WTC11 (cell line): ENCODE results near the gene RANBP9. TPM values are rescaled to one million over a fixed set of nuclear protein-coding genes. Genes with fewer than 3 reads are reported as not detected.

Experiments
- ATAC-seq: fragments of 200-7000 bp; cut with Tn5 transposase; 2 replicates; pipeline ENCODE4 v1.10.0; 2021; ENCODE audit warnings: mild to moderate bottlenecking, moderate library complexity
- CTCF ChIA-PET: fragments of 300-600 bp; sonication (Branson Sonifier 250); formaldehyde crosslinking; loops from one replicate; lab custom pipeline; 2021; ENCODE audit warnings: antibody characterized with exemption; lab: Charles Lee
- POLR2A ChIA-PET: fragments of 350-600 bp; sonication (Branson Sonifier 250); formaldehyde crosslinking; loops from one replicate; lab custom pipeline; 2021; ENCODE audit warnings: antibody characterized with exemption; lab: Charles Lee
- DNase-seq: peaks from one replicate; pipeline ENCODE4 v3.0.0; 2021; ENCODE audit warnings: low spot score
- H3K27ac Mint-ChIP-seq: 2 replicates; pipeline ENCODE4 v1.8.0; 2021; ENCODE audit warnings: mixed read lengths
- H3K27me3 Mint-ChIP-seq: 2 replicates; pipeline ENCODE4 v1.8.0; 2021; ENCODE audit warnings: low read depth, mild to moderate bottlenecking, moderate library complexity, mixed read lengths
- H3K36me3 Mint-ChIP-seq: 2 replicates; pipeline ENCODE4 v1.8.0; 2021; ENCODE audit warnings: mixed read lengths
- H3K4me1 Mint-ChIP-seq: 2 replicates; pipeline ENCODE4 v1.8.0; 2022; ENCODE audit warnings: mixed read lengths
- H3K4me3 Mint-ChIP-seq: 2 replicates; pipeline ENCODE4 v1.8.0; 2021; ENCODE audit warnings: mild to moderate bottlenecking, moderate library complexity, mixed read lengths
- H3K9me3 Mint-ChIP-seq: 2 replicates; pipeline ENCODE4 v1.8.0; 2021; ENCODE audit warnings: mixed read lengths
- AR ChIP-seq: fragments of 250-450 bp; sonication (Bioruptor Pico); IDR thresholded peaks from 2 replicates; pipeline ENCODE4 v1.9.0; 2021; ENCODE audit warnings: mild to moderate bottlenecking
- ETV6 ChIP-seq: sonication (generic); formaldehyde crosslinking; IDR thresholded peaks from 2 replicates; pipeline ENCODE4 v1.8.1; 2022; ENCODE audit warnings: mild to moderate bottlenecking, missing genetic modification reagents
- FOXP1 ChIP-seq: sonication (generic); formaldehyde crosslinking; IDR thresholded peaks from 2 replicates; pipeline ENCODE4 v1.8.0; 2022; ENCODE audit warnings: missing genetic modification reagents, mild to moderate bottlenecking, moderate library complexity, borderline replicate concordance
- FOXP4 ChIP-seq: sonication (generic); formaldehyde crosslinking; IDR thresholded peaks from 2 replicates; pipeline ENCODE4 v1.8.0; 2022; ENCODE audit warnings: mild to moderate bottlenecking, missing genetic modification reagents
- GABPB1 ChIP-seq: sonication (generic); formaldehyde crosslinking; IDR thresholded peaks from 2 replicates; pipeline ENCODE4 v1.8.1; 2023; ENCODE audit warnings: mild to moderate bottlenecking, missing genetic modification reagents
- HMGA2 ChIP-seq: fragments of 250-450 bp; sonication (Bioruptor Pico); IDR thresholded peaks from 2 replicates; pipeline ENCODE4 v1.4.0; 2021; ENCODE audit warnings: mild to moderate bottlenecking, moderate library complexity
- HMGXB4 ChIP-seq: sonication (generic); formaldehyde crosslinking; IDR thresholded peaks from 2 replicates; pipeline ENCODE4 v1.8.1; 2023; ENCODE audit warnings: mild to moderate bottlenecking, moderate library complexity, missing genetic modification reagents
- IRF1 ChIP-seq: sonication (generic); formaldehyde crosslinking; IDR thresholded peaks from 2 replicates; pipeline ENCODE4 v1.8.0; 2023; ENCODE audit warnings: missing genetic modification reagents
- MAX ChIP-seq: sonication (generic); formaldehyde crosslinking; IDR thresholded peaks from 2 replicates; pipeline ENCODE4 v1.8.0; 2022; ENCODE audit warnings: mild to moderate bottlenecking, missing genetic modification reagents
- OVOL2 ChIP-seq: fragments of 250-450 bp; sonication (Bioruptor Pico); IDR thresholded peaks from 2 replicates; pipeline ENCODE4 v1.9.0; 2021; ENCODE audit warnings: mild to moderate bottlenecking, borderline replicate concordance
- RELA ChIP-seq: sonication (generic); formaldehyde crosslinking; IDR thresholded peaks from 2 replicates; pipeline ENCODE4 v1.8.1; 2022; ENCODE audit warnings: missing genetic modification reagents, mild to moderate bottlenecking, borderline replicate concordance
- SP1 ChIP-seq: sonication (generic); formaldehyde crosslinking; conservative IDR thresholded peaks from 2 replicates; pipeline ENCODE4 v1.8.1; 2022; ENCODE audit warnings: missing genetic modification reagents
- ZMAT4 ChIP-seq: fragments of 250-450 bp; sonication (Bioruptor Pico); IDR thresholded peaks from 2 replicates; pipeline ENCODE4 v1.9.0; 2021; ENCODE audit warnings: mild to moderate bottlenecking
- ZNF423 ChIP-seq: fragments of 250-450 bp; sonication (Bioruptor Pico); IDR thresholded peaks from 2 replicates; pipeline ENCODE4 v2.1.2; 2022; ENCODE audit warnings: mild to moderate bottlenecking, moderate library complexity
- total RNA-seq: library from RNA; stranded (reverse); gene quantifications from 3 replicates; pipeline ENCODE4 v1.2.3, GENCODE V29; 2021
- TF ChIP-seq, protein P1 (sequence below): fragments of 250-450 bp; sonication (Bioruptor Pico); IDR thresholded peaks from 2 replicates; pipeline ENCODE4 v1.9.0; 2021; ENCODE audit warnings: mild to moderate bottlenecking, borderline replicate concordance

The RANBP9 gene
- total RNA-seq, 1 experiment from 2014 or later: 33.4 TPM

- Mint-ChIP-seq H3K36me3 (peaks cover 4% of the 10 kb centered on the region; the same call in 1 of the 2 replicates), H3K27me3 (peaks cover 2% of the 10 kb centered on the region; the same call in 1 of the 2 replicates), H3K4me1 (peaks cover 30% of the 10 kb centered on the region), H3K27ac (peak overlapping the region; percentile 82), H3K4me3 (peak overlapping the region; percentile 96), H3K9me3 (peaks cover 5% of the 10 kb centered on the region)
- ATAC-seq: peak; percentile 9
- DNase-seq: peak; percentile 47
- TF ChIP-seq MAX (CRISPR knock-in tag) (0 out of 2 replicates have a peak, but pooled peaks have one; percentile 25), ZMAT4 (CRISPR knock-in tag) (no peak), SP1 (CRISPR knock-in tag) (peak; percentile 50; the same call in 1 of the 2 replicates), OVOL2 (CRISPR knock-in tag) (no peak), FOXP1 (CRISPR knock-in tag) (no peak), ETV6 (CRISPR knock-in tag) (0 out of 2 replicates have a peak, but pooled peaks have one; percentile 36), FOXP4 (CRISPR knock-in tag) (peak; percentile 68; the same call in 1 of the 2 replicates)
- TF ChIP-seq, protein P1, sequence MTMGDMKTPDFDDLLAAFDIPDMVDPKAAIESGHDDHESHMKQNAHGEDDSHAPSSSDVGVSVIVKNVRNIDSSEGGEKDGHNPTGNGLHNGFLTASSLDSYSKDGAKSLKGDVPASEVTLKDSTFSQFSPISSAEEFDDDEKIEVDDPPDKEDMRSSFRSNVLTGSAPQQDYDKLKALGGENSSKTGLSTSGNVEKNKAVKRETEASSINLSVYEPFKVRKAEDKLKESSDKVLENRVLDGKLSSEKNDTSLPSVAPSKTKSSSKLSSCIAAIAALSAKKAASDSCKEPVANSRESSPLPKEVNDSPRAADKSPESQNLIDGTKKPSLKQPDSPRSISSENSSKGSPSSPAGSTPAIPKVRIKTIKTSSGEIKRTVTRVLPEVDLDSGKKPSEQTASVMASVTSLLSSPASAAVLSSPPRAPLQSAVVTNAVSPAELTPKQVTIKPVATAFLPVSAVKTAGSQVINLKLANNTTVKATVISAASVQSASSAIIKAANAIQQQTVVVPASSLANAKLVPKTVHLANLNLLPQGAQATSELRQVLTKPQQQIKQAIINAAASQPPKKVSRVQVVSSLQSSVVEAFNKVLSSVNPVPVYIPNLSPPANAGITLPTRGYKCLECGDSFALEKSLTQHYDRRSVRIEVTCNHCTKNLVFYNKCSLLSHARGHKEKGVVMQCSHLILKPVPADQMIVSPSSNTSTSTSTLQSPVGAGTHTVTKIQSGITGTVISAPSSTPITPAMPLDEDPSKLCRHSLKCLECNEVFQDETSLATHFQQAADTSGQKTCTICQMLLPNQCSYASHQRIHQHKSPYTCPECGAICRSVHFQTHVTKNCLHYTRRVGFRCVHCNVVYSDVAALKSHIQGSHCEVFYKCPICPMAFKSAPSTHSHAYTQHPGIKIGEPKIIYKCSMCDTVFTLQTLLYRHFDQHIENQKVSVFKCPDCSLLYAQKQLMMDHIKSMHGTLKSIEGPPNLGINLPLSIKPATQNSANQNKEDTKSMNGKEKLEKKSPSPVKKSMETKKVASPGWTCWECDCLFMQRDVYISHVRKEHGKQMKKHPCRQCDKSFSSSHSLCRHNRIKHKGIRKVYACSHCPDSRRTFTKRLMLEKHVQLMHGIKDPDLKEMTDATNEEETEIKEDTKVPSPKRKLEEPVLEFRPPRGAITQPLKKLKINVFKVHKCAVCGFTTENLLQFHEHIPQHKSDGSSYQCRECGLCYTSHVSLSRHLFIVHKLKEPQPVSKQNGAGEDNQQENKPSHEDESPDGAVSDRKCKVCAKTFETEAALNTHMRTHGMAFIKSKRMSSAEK: no peak
- TF ChIP-seq, all 79 proteins: peak for 4
- ChIA-PET CTCF (no interaction called here), POLR2A (interaction anchor here (0.5 to 1.4 kb wide), 2 partner anchors 44 to 95 kb away, joined by 3 to 4 read pairs; partner anchors contain the start of gene NOL7)
Observed at GRCh38 chr6:13710552-13711323, 897 bp downstream of the RANBP9 start.

DNA sequence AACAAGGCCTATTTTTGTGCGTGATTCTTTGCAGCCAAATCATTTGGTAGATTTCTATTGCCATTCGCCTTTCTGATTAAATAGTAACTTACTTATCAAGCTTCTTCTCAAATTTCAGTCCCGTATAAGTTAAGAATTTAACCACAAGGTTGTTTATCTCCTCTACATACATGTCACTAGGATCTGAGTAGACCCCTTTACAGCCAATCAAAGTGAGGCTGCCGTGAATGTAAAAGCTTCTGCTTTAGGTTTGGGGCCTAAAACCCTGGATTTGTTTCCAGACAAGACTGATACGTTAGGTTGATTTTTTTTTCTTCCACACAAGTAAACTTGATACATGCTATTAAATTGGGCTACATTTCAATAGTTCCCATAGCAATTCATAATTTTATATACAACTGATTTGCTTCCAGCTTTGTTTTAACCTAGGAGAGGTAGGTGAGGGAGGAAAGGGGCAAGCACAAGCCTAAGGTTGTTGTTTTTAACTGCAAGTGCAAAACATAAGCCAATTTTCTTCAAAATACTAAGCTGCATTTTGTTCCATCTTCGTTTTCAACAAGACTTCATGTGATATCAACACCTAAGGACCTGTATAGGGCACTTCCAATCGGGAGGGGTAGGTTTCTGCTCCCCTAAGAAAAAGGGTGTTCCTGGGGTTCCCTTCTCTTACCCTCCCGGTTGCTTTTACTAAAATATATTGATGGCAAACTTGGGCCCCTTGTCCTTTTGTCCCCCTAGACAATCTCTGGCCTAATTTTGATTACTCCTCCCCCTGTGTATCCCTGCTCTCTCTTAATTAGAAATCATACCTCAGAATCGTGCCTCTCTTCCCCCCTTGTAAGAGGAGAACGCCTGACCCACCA is 1.7 kb downstream of the RANBP9 start:
- ATAC-seq: no peak
- CTCF ChIA-PET: interaction anchor here (1.0 kb wide), 1 partner anchor 85 kb away, joined by 4 read pairs; no protein-coding TSS in a partner anchor
- Mint-ChIP-seq H3K4me1 (peaks cover 30% of the 10 kb centered on the region), H3K27ac (peak overlapping the region; percentile 82), H3K9me3 (no peaks in the 10 kb centered on the region), H3K27me3 (no peaks in the 10 kb centered on the region), H3K4me3 (peak overlapping the region; percentile 96), H3K36me3 (no peaks in the 10 kb centered on the region)
- DNase-seq: no peak
- POLR2A ChIA-PET: interaction anchor here (0.5 to 1.4 kb wide), 2 partner anchors 43 to 95 kb away, joined by 3 to 4 read pairs; partner anchors contain the start of gene NOL7
- no peak for TF ChIP-seq AR (CRISPR knock-in tag)
- no peak for TF ChIP-seq HMGA2
- no peak for TF ChIP-seq ZNF423 (CRISPR knock-in tag)
- TF ChIP-seq SP1 (CRISPR knock-in tag): no peak
- no peak for TF ChIP-seq RELA (CRISPR knock-in tag)
- TF ChIP-seq IRF1 (CRISPR knock-in tag): no peak
- no peak for TF ChIP-seq HMGXB4
- TF ChIP-seq GABPB1 (CRISPR knock-in tag): no peak
